Measurements from ENCODE around the gene DBT.

GRCh38 chr1:100188617-100189016, 61.0 kb downstream of the DBT start:
- no peak for TF ChIP-seq TAF1 (IDR thresholded peaks at IDR 0.05; ENCODE audit: low read depth, low read length)
- no peak for TF ChIP-seq POLR2AphosphoS5 (IDR thresholded peaks at IDR 0.05; ENCODE audit: low read depth, low read length)
- TF ChIP-seq POLR2A (IDR thresholded peaks at IDR 0.05; ENCODE audit: low read depth, low read length): no peak
